Skeletal muscle tissue (tissue), 4 donors: Measurements from ENCODE around the gene RASSF8. TPM values are rescaled to one million over a fixed set of nuclear protein-coding genes. Genes with fewer than 3 reads are reported as not detected.

Experiments used
- H3K27ac ChIP-seq: one replicate; pipeline ENCODE4 v1.7.0; 2013; ENCODE audit warnings: mild to moderate bottlenecking, low read depth, low read length, inconsistent platforms
- H3K27me3 ChIP-seq, 3 donors: one replicate each; pipeline ENCODE4 v1.7.0; 2013; ENCODE audit warnings: low read length in 3 of 3; ENCODE audit not compliant: control insufficient read depth in 3 of 3, insufficient read depth in 3 of 3
- H3K36me3 ChIP-seq, 3 donors: one replicate each; pipeline ENCODE4 v1.7.0; 2013; ENCODE audit warnings: low read length in 3 of 3; ENCODE audit not compliant: control insufficient read depth in 3 of 3, insufficient read depth in 3 of 3
- H3K4me1 ChIP-seq, 3 donors: one replicate each; pipeline ENCODE4 v1.7.0; 2013; ENCODE audit warnings: low read length in 3 of 3, mild to moderate bottlenecking in 3 of 3; ENCODE audit not compliant: control insufficient read depth in 3 of 3, insufficient read depth in 3 of 3
- H3K4me3 ChIP-seq, 3 donors: one replicate each; pipeline ENCODE4 v1.7.0; 2013; ENCODE audit warnings: low read length in 3 of 3
- H3K9ac ChIP-seq, 3 donors: one replicate each; pipeline ENCODE4 v1.7.0; 2013; ENCODE audit warnings: low read length in 3 of 3, mild to moderate bottlenecking in 3 of 3, moderate library complexity in 2 of 3, low read depth in 1 of 3
- H3K9me3 ChIP-seq, 3 donors: one replicate each; pipeline ENCODE4 v1.7.0; 2013; ENCODE audit warnings: low read length in 3 of 3; ENCODE audit not compliant: control insufficient read depth in 3 of 3
- total RNA-seq: library from RNA; depleted of rRNA; stranded (reverse); fragments of >200 nt; gene quantifications from one replicate; pipeline ENCODE4 v1.2.3, GENCODE V29; 2014
- donor health status: Osteomylitis.

The RASSF8 gene
- total RNA-seq, 1 donor from 2014 or later = 29.7 TPM

- no peaks in the 10 kb centered on the region for H3K27me3 ChIP-seq
- H3K27ac ChIP-seq = no peak overlapping the region
- no peaks in the 10 kb centered on the region for H3K4me1 ChIP-seq
- H3K36me3 ChIP-seq = no peaks in the 10 kb centered on the region
- H3K4me3 ChIP-seq = no peak overlapping the region
- H3K9me3 ChIP-seq = no peaks in the 10 kb centered on the region
- H3K9ac ChIP-seq = no peak overlapping the region
Observed at GRCh38 chr12:26091822-26092221, 133.3 kb downstream of the RASSF8 start.

- H3K4me3 ChIP-seq = no peak overlapping the region
- no peaks in the 10 kb centered on the region for H3K4me1 ChIP-seq
- H3K9ac ChIP-seq = no peak overlapping the region
- no peaks in the 10 kb centered on the region for H3K36me3 ChIP-seq
- H3K27ac ChIP-seq = no peak overlapping the region
- H3K27me3 ChIP-seq = no peaks in the 10 kb centered on the region
- H3K9me3 ChIP-seq = no peaks in the 10 kb centered on the region
Observed at GRCh38 chr12:26092346-26093105, 134.0 kb downstream of the RASSF8 start.

DNA sequence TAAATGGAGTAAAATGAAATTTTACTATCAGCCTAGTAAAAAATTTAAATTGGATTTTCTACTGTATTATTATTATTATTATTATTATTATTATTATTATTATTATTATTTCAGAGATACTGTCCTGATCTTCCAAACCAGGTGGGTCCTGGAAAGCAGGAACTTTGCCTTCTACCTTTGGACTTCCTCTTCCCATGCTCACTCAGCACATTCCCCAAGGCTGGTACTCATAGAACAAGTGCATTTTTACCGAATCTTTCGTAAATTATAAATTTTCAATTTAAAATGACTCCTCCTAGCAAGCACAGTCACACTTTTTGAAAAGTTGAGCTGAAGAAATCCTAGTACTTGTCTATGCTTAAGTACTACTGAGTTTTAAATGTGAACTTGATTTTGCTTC lies 136.7 kb downstream of the RASSF8 start:
- H3K4me1 ChIP-seq = no peaks in the 10 kb centered on the region
- no peak overlapping the region for H3K4me3 ChIP-seq
- no peak overlapping the region for H3K9ac ChIP-seq
- no peaks in the 10 kb centered on the region for H3K9me3 ChIP-seq
- no peaks in the 10 kb centered on the region for H3K36me3 ChIP-seq
- no peaks in the 10 kb centered on the region for H3K27me3 ChIP-seq
- H3K27ac ChIP-seq = no peak overlapping the region

- no peaks in the 10 kb centered on the region for H3K27me3 ChIP-seq
- no peak overlapping the region for H3K9ac ChIP-seq
- peaks cover 0 to 1% (median 0%) of the 10 kb centered on the region in 3 donors for H3K4me1 ChIP-seq
- no peaks in the 10 kb centered on the region for H3K9me3 ChIP-seq
- H3K36me3 ChIP-seq = no peaks in the 10 kb centered on the region
- no peak overlapping the region for H3K4me3 ChIP-seq
- no peak overlapping the region for H3K27ac ChIP-seq
Observed at GRCh38 chr12:26096036-26096435, 137.6 kb downstream of the RASSF8 start.

GRCh38 chr12:26097046-26097878 lies 138.8 kb downstream of the RASSF8 start:
- H3K27me3 ChIP-seq = no peaks in the 10 kb centered on the region
- H3K4me3 ChIP-seq = no peak overlapping the region
- H3K36me3 ChIP-seq = no peaks in the 10 kb centered on the region
- H3K27ac ChIP-seq = no peak overlapping the region
- H3K9me3 ChIP-seq = no peaks in the 10 kb centered on the region
- peaks cover 0 to 8% (median 2%) of the 10 kb centered on the region in 3 donors for H3K4me1 ChIP-seq
- peak overlapping the region in 1 of 3 donors; percentile 41 for H3K9ac ChIP-seq

DNA sequence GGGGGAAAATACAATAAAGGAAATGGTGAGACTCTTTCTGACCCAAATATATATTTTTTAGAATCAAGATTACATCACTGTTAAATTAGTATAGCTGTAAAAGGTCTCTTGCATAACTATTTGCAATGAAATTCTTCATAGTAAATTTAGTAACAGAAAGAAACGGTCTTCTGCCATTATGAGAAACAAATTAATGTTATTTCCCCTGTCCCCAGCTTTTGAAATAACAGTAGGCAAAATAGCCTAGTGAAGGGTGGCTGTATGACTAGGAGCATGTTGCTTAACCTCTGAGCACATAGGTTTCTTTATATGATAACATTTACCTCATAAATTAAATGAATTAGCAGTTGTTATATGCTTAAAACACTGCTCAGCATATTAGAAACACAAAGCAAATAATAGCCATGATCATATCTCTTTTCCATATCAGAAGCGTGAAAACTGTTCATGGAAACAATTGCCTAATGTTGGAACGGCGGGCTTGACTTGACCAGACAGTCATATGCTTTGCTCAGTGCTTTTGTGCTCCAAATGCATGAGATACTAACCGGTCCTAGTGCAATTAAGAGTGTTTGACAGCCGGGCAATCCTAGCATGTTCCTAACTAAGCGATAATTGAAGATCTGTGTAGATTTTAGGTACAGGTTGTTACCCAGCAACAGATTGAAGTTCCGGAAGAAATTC lies 142.3 kb downstream of the RASSF8 start:
- H3K36me3 ChIP-seq = no peaks in the 10 kb centered on the region

DNA sequence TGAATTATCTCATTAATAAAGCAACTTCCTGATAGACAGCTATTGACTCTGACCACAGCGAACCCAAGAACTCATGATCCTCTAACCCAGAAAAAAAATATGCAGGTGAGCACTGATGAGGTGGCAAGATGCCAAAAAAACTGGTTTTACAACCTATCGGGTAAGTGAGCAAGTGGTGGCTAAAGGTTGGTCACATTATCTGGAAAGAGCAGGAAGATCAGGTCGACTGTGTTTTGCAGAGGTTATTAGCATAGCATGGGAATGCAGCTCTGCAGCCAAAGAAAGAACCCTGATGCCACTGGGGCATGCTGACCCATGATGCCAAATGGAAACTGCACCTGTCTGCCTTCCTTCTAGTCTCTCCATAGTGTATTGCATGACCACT lies 142.9 kb downstream of the RASSF8 start:
- peaks cover 5 to 13% (median 8%) of the 10 kb centered on the region in 3 donors for H3K4me1 ChIP-seq
- H3K9me3 ChIP-seq = no peaks in the 10 kb centered on the region
- H3K9ac ChIP-seq = no peak overlapping the region
- H3K27ac ChIP-seq = no peak overlapping the region
- no peaks in the 10 kb centered on the region for H3K27me3 ChIP-seq
- H3K36me3 ChIP-seq = no peaks in the 10 kb centered on the region
- H3K4me3 ChIP-seq = no peak overlapping the region

More for the DNA sequence above, 142.3 kb downstream of the RASSF8 start:
- H3K9me3 ChIP-seq = no peaks in the 10 kb centered on the region
- H3K27ac ChIP-seq = no peak overlapping the region
- no peak overlapping the region for H3K9ac ChIP-seq
- H3K4me1 ChIP-seq = peaks cover under 1 to 11% (median 4%) of the 10 kb centered on the region in 3 donors
- no peaks in the 10 kb centered on the region for H3K27me3 ChIP-seq
- H3K4me3 ChIP-seq = no peak overlapping the region

GRCh38 chr12:26101763-26102162 lies 143.3 kb downstream of the RASSF8 start:
- Histone ChIP-seq H3K4me1 (peaks cover 9 to 17% (median 13%) of the 10 kb centered on the region in 3 donors), H3K27ac (no peak overlapping the region), H3K27me3 (no peaks in the 10 kb centered on the region), H3K9ac (no peak overlapping the region), H3K4me3 (no peak overlapping the region), H3K9me3 (no peaks in the 10 kb centered on the region), H3K36me3 (no peaks in the 10 kb centered on the region)

GRCh38 chr12:26102953-26103352 lies 144.5 kb downstream of the RASSF8 start:
- no peaks in the 10 kb centered on the region for H3K9me3 ChIP-seq
- peak overlapping the region; percentile 70 for H3K27ac ChIP-seq
- no peaks in the 10 kb centered on the region for H3K36me3 ChIP-seq
- H3K4me3 ChIP-seq = no peak overlapping the region
- peaks cover 15 to 27% (median 20%) of the 10 kb centered on the region in 3 donors for H3K4me1 ChIP-seq
- H3K9ac ChIP-seq = no peak overlapping the region
- H3K27me3 ChIP-seq = no peaks in the 10 kb centered on the region
